ENCODE data around the gene KDM4C.

KDM4C gene

GRCh38 chr9:6930827-6931226 is 173.1 kb downstream of the KDM4C start:
- Histone ChIP-seq H3K27ac (no peak overlapping the region), H3K36me3 (ENCODE audit: insufficient read depth, low read length) (no peaks in the 10 kb centered on the region), H3K9me3 (ENCODE audit: low read depth, low read length) (no peaks in the 10 kb centered on the region), H3K9ac (ENCODE audit: insufficient read length) (no peak overlapping the region), H3K4me3 (no peak overlapping the region)
- DNase-seq (ENCODE audit: low read depth, low spot score) = no peak
- TF ChIP-seq POLR2AphosphoS5 (IDR thresholded peaks at IDR 0.05; ENCODE audit: borderline replicate concordance, low read depth, low read length) (no peak), FOXP2 (optimal IDR thresholded peaks at IDR 0.05; ENCODE audit: control extremely low read depth, extremely low read length, insufficient read depth) (no peak), EZH2 (IDR thresholded peaks at IDR 0.05) (no peak)

- Histone ChIP-seq H3K36me3 (ENCODE audit: insufficient read depth, low read length) (no peaks in the 10 kb centered on the region), H3K9ac (ENCODE audit: insufficient read length) (no peak overlapping the region), H3K27ac (no peak overlapping the region), H3K4me3 (no peak overlapping the region), H3K9me3 (ENCODE audit: low read depth, low read length) (no peaks in the 10 kb centered on the region)
- no peak for DNase-seq (ENCODE audit: low read depth, low spot score)
- TF ChIP-seq FOXP2 (optimal IDR thresholded peaks at IDR 0.05; ENCODE audit: control extremely low read depth, extremely low read length, insufficient read depth) (no peak), POLR2AphosphoS5 (IDR thresholded peaks at IDR 0.05; ENCODE audit: borderline replicate concordance, low read depth, low read length) (no peak), EZH2 (IDR thresholded peaks at IDR 0.05) (no peak)
These were observed 174.1 kb downstream of the KDM4C start for GRCh38 chr9:6931913-6932312.

- no peak overlapping the region for H3K9ac ChIP-seq (ENCODE audit: insufficient read length)
- H3K27ac ChIP-seq = no peak overlapping the region
- no peak overlapping the region for H3K4me3 ChIP-seq
- no peaks in the 10 kb centered on the region for H3K9me3 ChIP-seq (ENCODE audit: low read depth, low read length)
- no peak for TF ChIP-seq FOXP2 (optimal IDR thresholded peaks at IDR 0.05; ENCODE audit: control extremely low read depth, extremely low read length, insufficient read depth)
- TF ChIP-seq POLR2AphosphoS5 (IDR thresholded peaks at IDR 0.05; ENCODE audit: borderline replicate concordance, low read depth, low read length) = no peak
- TF ChIP-seq EZH2 (IDR thresholded peaks at IDR 0.05) = no peak
- H3K36me3 ChIP-seq (ENCODE audit: insufficient read depth, low read length) = no peaks in the 10 kb centered on the region
- DNase-seq (ENCODE audit: low read depth, low spot score) = no peak
These were observed 178.3 kb downstream of the KDM4C start for GRCh38 chr9:6936103-6936502.

GRCh38 chr9:6937209-6937608 is 179.4 kb downstream of the KDM4C start:
- TF ChIP-seq FOXP2 (optimal IDR thresholded peaks at IDR 0.05; ENCODE audit: control extremely low read depth, extremely low read length, insufficient read depth) (no peak), POLR2AphosphoS5 (IDR thresholded peaks at IDR 0.05; ENCODE audit: borderline replicate concordance, low read depth, low read length) (no peak), EZH2 (IDR thresholded peaks at IDR 0.05) (no peak)
- DNase-seq (ENCODE audit: low read depth, low spot score) = no peak
- no peak overlapping the region for H3K9ac ChIP-seq (ENCODE audit: insufficient read length)

GRCh38 chr9:6938447-6938846 is 180.7 kb downstream of the KDM4C start:
- no peaks in the 10 kb centered on the region for H3K9me3 ChIP-seq (ENCODE audit: low read depth, low read length)
- TF ChIP-seq EZH2 (IDR thresholded peaks at IDR 0.05) = no peak
- peak; percentile 34; the same call in 1 of the 2 replicates for TF ChIP-seq POLR2AphosphoS5 (IDR thresholded peaks at IDR 0.05; ENCODE audit: borderline replicate concordance, low read depth, low read length)
- peak; percentile 95 for DNase-seq (ENCODE audit: low read depth, low spot score)
- no peaks in the 10 kb centered on the region for H3K36me3 ChIP-seq (ENCODE audit: insufficient read depth, low read length)
- no peak overlapping the region for H3K4me3 ChIP-seq
- H3K27ac ChIP-seq = no peak overlapping the region
- no peak overlapping the region for H3K9ac ChIP-seq (ENCODE audit: insufficient read length)

More at GRCh38 chr9:6937209-6937608, 179.4 kb downstream of the KDM4C start:
- Histone ChIP-seq H3K27ac (no peak overlapping the region), H3K4me3 (no peak overlapping the region), H3K36me3 (ENCODE audit: insufficient read depth, low read length) (no peaks in the 10 kb centered on the region), H3K9me3 (ENCODE audit: low read depth, low read length) (no peaks in the 10 kb centered on the region)

GRCh38 chr9:6938873-6939272 is 181.1 kb downstream of the KDM4C start:
- no peak for DNase-seq (ENCODE audit: low read depth, low spot score)
- Histone ChIP-seq H3K36me3 (ENCODE audit: insufficient read depth, low read length) (no peaks in the 10 kb centered on the region), H3K9me3 (ENCODE audit: low read depth, low read length) (no peaks in the 10 kb centered on the region), H3K27ac (no peak overlapping the region), H3K4me3 (no peak overlapping the region), H3K9ac (ENCODE audit: insufficient read length) (no peak overlapping the region)
- TF ChIP-seq EZH2 (IDR thresholded peaks at IDR 0.05) (no peak), POLR2AphosphoS5 (IDR thresholded peaks at IDR 0.05; ENCODE audit: borderline replicate concordance, low read depth, low read length) (no peak), FOXP2 (optimal IDR thresholded peaks at IDR 0.05; ENCODE audit: control extremely low read depth, extremely low read length, insufficient read depth) (no peak)

- Histone ChIP-seq H3K9ac (ENCODE audit: insufficient read length) (no peak overlapping the region), H3K9me3 (ENCODE audit: low read depth, low read length) (no peaks in the 10 kb centered on the region), H3K36me3 (ENCODE audit: insufficient read depth, low read length) (no peaks in the 10 kb centered on the region), H3K27ac (no peak overlapping the region), H3K4me3 (no peak overlapping the region)
- no peak for TF ChIP-seq FOXP2 (optimal IDR thresholded peaks at IDR 0.05; ENCODE audit: control extremely low read depth, extremely low read length, insufficient read depth)
- TF ChIP-seq EZH2 (IDR thresholded peaks at IDR 0.05) = no peak
- TF ChIP-seq POLR2AphosphoS5 (IDR thresholded peaks at IDR 0.05; ENCODE audit: borderline replicate concordance, low read depth, low read length) = no peak
- no peak for DNase-seq (ENCODE audit: low read depth, low spot score)
These were observed 183.7 kb downstream of the KDM4C start for GRCh38 chr9:6941501-6941900.

GRCh38 chr9:6942406-6942805 is 184.6 kb downstream of the KDM4C start:
- no peak overlapping the region for H3K27ac ChIP-seq
- H3K9ac ChIP-seq (ENCODE audit: insufficient read length) = no peak overlapping the region
- no peak overlapping the region for H3K4me3 ChIP-seq
- H3K36me3 ChIP-seq (ENCODE audit: insufficient read depth, low read length) = no peaks in the 10 kb centered on the region
- H3K9me3 ChIP-seq (ENCODE audit: low read depth, low read length) = no peaks in the 10 kb centered on the region
- DNase-seq (ENCODE audit: low read depth, low spot score) = no peak
- TF ChIP-seq POLR2AphosphoS5 (IDR thresholded peaks at IDR 0.05; ENCODE audit: borderline replicate concordance, low read depth, low read length) = no peak
- TF ChIP-seq FOXP2 (optimal IDR thresholded peaks at IDR 0.05; ENCODE audit: control extremely low read depth, extremely low read length, insufficient read depth) = no peak
- no peak for TF ChIP-seq EZH2 (IDR thresholded peaks at IDR 0.05)

- H3K27ac ChIP-seq = no peak overlapping the region
- TF ChIP-seq POLR2AphosphoS5 (IDR thresholded peaks at IDR 0.05; ENCODE audit: borderline replicate concordance, low read depth, low read length) (no peak), FOXP2 (optimal IDR thresholded peaks at IDR 0.05; ENCODE audit: control extremely low read depth, extremely low read length, insufficient read depth) (no peak), EZH2 (IDR thresholded peaks at IDR 0.05) (no peak)
- no peak overlapping the region for H3K4me3 ChIP-seq
- DNase-seq (ENCODE audit: low read depth, low spot score) = no peak
- no peak overlapping the region for H3K9ac ChIP-seq (ENCODE audit: insufficient read length)
- no peaks in the 10 kb centered on the region for H3K9me3 ChIP-seq (ENCODE audit: low read depth, low read length)
- no peaks in the 10 kb centered on the region for H3K36me3 ChIP-seq (ENCODE audit: insufficient read depth, low read length)
These were observed 185.5 kb downstream of the KDM4C start for GRCh38 chr9:6943293-6943692.

All from SK-N-MC (cell line).